GM15510 (cell line): ENCODE results near the gene ADCY6.

Experiments
- POLR2A ChIP-seq: IDR thresholded peaks from 3 replicates; pipeline ENCODE4 v1.6.1; 2011; ENCODE audit warnings: borderline replicate concordance; ENCODE audit not compliant: insufficient read length; ENCODE audit errors: extremely low read depth

ADCY6 gene

DNA sequence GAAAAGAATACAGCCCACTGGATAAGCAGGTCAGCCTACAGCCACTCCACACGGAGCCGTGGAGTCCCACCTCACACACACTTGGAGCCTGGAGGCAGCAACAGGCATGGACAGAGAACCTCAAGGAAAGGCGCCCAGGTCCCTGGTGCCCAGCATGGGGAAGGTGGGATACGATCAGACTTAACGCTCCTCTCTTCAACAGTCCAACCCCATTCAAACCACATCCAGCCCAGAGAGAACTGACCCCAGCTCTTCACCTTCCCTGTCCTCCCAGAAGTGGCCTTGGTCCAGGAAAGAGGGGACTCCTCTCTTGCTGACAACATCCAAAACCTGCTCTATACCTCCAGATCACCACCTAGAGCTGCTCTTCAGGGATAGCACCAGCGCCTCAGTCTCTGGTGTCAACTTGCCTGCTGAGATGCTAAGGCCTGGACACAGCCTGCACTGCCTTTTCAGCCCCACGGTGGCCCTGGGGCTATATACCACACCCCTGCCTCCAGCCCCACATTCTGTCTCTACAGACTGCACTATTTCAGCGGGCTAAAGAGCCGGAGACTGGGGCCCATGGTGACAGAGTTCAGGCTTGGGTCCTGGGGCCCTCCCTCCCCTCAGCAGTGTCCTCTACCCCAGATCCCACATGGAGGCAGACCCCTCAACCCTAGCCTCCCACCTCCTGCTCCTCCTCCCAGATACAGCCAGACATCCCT lies 7.0 kb downstream of the ADCY6 start:
- TF ChIP-seq POLR2A: no peak

DNA sequence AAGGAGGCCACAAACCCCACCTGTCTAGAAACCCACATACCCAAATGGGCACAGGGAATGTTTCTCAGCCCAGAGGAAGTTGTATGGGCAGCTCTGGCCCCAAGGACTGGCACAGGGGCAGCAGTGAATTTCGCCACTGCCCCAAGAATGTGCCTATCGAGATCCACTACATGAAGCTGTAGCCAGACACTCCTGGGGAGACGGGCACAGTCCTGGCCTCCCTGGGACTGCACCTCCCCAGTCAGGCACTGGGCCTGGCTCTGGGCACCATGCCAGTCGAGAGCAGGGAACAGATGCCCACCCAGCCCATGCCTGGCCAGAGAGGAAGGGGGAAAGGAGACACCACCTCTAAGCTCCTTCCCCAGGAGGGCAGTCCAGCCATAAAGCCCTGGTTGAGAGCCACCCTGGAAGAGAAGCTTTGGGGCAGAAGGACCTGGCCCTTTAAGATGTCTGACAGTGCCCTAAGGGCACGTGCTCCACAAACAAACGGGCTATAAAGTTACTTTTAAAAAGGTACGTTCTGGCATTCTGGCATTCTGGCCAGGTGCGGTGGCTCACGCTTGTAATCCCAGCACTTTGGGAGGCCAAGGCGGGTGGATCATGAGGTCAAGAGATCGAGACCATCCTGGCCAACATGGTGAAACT lies 8.4 kb downstream of the ADCY6 start:
- TF ChIP-seq POLR2A: no peak

DNA sequence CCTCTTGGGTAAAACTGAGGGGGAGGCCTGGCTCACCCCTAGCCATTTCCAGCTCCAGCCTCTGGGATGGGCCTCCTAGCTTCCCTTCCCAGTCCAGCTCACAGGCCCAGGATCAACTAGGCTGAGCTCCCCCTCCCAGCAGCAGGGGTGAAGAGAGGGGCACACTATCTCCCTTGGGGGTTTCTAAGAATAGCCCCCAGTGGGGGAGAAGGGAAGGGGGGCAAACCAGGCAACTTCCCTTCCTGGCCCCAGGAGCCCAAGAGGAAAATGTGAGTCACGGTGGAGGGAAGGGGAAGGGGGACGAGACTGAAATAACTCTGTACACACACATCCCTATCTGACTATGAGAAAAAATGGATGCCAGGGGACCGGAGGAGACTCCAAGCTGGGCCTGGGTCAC lies 9.0 kb downstream of the ADCY6 start:
- TF ChIP-seq POLR2A: no peak

- TF ChIP-seq POLR2A: no peak
Measured at GRCh38 chr12:48777501-48778400, 11.1 kb downstream of the ADCY6 start.

DNA sequence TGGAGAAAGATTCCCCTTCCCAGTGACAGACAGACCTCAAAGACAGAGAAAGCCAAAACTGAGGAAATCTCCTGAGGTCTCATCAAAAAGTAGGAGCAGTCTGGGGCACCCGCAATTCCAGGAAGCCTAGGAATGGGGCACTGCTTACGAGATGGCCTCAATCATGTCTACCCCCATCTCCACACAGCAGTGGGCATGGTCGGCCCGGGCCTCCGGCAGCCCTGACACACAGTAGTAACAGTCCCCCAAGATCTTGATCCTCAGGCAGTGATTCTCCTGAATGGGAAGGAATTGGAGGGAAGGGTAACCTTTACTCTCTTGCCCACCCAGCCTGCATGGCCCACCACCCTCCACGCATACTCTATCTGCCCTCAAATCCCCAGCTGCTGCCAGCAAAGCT lies 11.9 kb downstream of the ADCY6 start:
- no peak for TF ChIP-seq POLR2A

- no peak for TF ChIP-seq POLR2A
Measured at GRCh38 chr12:48775991-48776649, 12.8 kb downstream of the ADCY6 start.

- TF ChIP-seq POLR2A: no peak
Measured at GRCh38 chr12:48775299-48775698, 13.6 kb downstream of the ADCY6 start.

DNA sequence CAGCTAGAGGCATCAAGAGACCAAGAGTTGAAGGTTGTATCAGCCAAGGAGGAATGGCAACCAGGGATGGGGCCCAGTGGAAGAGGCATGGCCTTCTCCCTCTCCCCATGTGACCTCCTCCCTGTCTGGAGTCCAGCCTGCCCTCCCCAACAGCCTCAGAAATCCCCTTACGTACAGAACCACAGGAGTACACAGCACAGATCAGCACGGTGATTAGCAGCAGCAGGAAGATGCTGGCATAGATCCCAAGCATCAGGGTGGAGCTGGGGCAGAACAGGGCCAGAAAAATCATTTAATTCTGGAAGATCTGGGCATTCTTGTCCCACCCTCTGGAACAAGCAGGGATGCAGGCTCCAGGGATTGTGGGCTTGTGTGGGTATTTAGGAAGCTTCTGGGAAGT lies 14.4 kb downstream of the ADCY6 start:
- TF ChIP-seq POLR2A: no peak

GRCh38 chr12:48773686-48774085 lies 15.2 kb downstream of the ADCY6 start:
- TF ChIP-seq POLR2A: no peak

- TF ChIP-seq POLR2A: no peak
Measured at GRCh38 chr12:48771588-48772112, 17.2 kb downstream of the ADCY6 start.

- TF ChIP-seq POLR2A: no peak
Measured at GRCh38 chr12:48770756-48771155, 18.1 kb downstream of the ADCY6 start.

DNA sequence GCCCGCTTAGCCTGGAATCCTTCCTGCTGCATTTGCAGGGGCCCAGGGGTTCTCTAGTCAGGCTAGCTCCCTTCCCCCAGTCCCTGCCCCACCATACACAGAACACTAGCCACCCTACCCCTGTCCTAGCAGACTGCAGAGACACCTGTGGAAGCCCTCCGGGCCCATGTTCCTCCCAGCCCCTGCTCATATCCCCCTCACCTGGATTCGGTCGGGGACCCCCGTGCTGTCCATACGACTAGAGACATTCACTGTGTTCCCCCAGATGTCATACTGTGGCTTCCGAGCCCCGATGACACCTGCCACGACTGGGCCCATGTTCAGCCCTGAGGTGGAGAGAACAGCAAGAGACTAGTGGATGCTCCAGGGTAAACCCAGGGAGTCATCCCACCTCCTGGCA lies 20.2 kb downstream of the ADCY6 start:
- no peak for TF ChIP-seq POLR2A

GRCh38 chr12:48768147-48768546 lies 20.7 kb downstream of the ADCY6 start:
- TF ChIP-seq POLR2A: no peak

- no peak for TF ChIP-seq POLR2A
Measured at GRCh38 chr12:48767521-48767920, 21.4 kb downstream of the ADCY6 start.

- no peak for TF ChIP-seq POLR2A
Measured at GRCh38 chr12:48767047-48767446, 21.8 kb downstream of the ADCY6 start.

DNA sequence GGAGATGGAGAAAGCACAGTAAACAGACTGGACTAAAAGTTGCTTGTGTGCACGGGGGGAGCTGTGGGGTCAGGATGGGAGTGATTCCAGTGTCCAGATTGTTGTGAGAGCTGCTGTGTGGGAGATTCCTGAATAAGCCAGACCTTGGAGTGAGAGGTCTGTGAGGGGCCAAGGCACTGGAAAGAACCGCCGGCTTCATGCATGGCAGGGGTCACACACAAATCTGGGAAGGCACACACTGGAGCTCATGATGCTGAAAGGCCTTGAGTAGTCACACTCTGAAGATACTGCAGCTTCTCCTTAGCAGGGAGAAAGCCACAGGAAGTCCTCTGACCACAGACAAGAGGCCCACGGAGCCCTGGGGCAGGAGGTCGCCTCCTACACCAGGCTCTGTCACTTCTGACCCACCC lies 23.1 kb downstream of the ADCY6 start:
- no peak for TF ChIP-seq POLR2A

DNA sequence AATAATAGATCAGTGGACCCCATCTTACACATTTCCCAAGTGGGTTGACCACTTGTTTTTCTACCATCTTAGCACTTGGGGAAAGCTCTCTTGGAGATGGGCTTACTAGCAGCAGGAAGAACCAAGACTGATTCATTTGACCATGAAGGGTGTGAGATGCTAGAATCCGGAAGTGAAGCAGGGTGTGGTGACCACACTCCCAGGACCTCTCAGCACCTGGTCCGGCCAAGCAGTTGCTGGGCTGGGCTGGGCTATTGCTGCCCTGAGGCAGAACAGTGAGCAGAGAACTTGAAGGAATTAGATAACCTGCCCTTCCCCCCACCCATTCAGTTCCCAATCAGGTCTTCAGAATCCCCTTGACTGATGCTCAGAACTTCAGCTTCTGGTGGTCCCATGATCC lies 24.4 kb downstream of the ADCY6 start:
- TF ChIP-seq POLR2A: no peak
